ENCODE measurements around the gene TTLL11.
A peak's percentile ranks its signal among the peaks of the same experiment; 100 is the strongest.
"Not testable (repeated sequence)": the region's sequence is repeated elsewhere in the genome, so short reads cannot be mapped to it uniquely, and the experiment has no call there.

TTLL11 gene

DNA sequence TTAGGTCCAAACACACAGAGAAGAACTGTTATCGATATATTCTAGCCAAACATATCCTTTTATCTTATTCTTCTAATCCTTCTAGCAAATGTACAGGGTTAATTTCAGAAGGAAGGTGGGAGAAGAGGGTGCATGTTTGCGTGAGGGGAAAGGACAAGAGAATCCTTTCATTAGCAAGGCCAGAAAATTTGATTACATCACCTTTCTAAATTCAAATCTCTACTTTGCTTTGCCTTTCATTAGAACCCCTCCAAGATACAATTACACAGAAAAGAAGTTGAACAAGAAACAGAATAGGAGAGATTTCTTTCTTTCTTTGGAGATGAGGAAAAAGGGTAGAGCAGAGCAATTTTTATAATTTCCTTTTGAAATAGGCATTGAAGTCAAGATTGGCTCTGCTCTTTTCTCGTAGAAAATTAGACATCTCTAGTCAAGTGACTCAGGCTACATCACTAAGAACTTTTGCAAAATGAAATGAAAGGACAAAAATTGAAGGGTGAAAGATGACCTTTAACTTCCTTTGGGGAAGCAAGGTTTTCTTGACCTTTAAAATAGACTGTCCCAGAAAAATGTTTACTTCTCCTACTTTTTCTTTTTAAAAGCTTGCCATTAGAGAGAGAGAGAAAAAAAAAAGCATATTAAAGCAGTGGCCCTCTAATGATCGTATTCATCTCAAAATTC lies 81.2 kb downstream of the TTLL11 start:
- no peak for DNase-seq (ENCODE audit: low read depth)
- no peak for TF ChIP-seq CTCF (conservative IDR thresholded peaks at IDR 0.05; ENCODE audit: control insufficient read depth, insufficient read depth, low read depth, low read length)
- no peak overlapping the region for H3K4me3 ChIP-seq (ENCODE audit: control insufficient read depth, low read depth, low read length)

- no peak for DNase-seq (ENCODE audit: low read depth)
- H3K4me3 ChIP-seq (ENCODE audit: control insufficient read depth, low read depth, low read length), result no peak overlapping the region
- no peak for TF ChIP-seq CTCF (conservative IDR thresholded peaks at IDR 0.05; ENCODE audit: control insufficient read depth, insufficient read depth, low read depth, low read length)
Measured at GRCh38 chr9:122008559-122008958, 84.5 kb downstream of the TTLL11 start.

DNA sequence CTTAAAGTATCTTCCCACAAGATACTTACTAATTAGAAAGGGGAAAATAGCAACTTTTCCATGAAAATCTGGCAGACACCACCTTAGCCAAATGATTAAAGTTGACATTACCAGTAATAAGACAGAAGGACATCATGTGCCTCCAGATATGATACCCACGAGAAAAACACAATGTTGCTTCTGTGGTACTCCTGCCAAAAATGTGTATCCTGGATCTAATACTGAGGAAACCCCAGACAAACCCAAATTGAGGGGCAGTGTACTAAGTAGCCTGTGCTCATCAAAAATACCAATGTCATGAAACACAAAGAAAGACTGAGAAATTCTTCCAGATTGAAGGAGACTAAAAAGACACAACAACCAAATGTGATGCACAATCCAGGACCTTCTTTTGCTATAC lies 85.3 kb downstream of the TTLL11 start:
- no peak for TF ChIP-seq CTCF (conservative IDR thresholded peaks at IDR 0.05; ENCODE audit: control insufficient read depth, insufficient read depth, low read depth, low read length)
- DNase-seq (ENCODE audit: low read depth), result no peak
- no peak overlapping the region for H3K4me3 ChIP-seq (ENCODE audit: control insufficient read depth, low read depth, low read length)

GRCh38 chr9:122005597-122005996 lies 87.5 kb downstream of the TTLL11 start:
- H3K4me3 ChIP-seq (ENCODE audit: control insufficient read depth, low read depth, low read length), result no peak overlapping the region
- DNase-seq (ENCODE audit: low read depth), result no peak
- TF ChIP-seq CTCF (conservative IDR thresholded peaks at IDR 0.05; ENCODE audit: control insufficient read depth, insufficient read depth, low read depth, low read length), result peak; percentile 55

DNA sequence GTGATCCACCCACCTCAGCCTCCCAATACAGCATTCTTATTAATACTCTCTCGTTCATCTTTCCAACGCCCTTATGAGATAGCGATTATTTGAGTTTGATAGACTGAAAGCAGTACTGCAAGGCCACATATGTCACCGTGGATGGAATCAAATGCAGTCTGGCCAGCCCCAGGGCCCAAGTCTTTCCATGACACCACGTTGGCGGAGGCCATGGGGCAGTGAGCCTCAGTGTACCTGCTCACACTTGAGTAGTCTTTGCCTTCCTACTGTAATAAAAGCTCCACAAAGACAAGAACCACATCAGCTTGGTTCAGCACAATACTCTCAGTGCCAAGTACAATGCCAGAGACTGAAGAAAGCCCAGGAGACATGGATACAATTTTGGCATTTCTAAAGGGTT lies 88.5 kb downstream of the TTLL11 start:
- TF ChIP-seq CTCF (conservative IDR thresholded peaks at IDR 0.05; ENCODE audit: control insufficient read depth, insufficient read depth, low read depth, low read length), result no peak
- no peak overlapping the region for H3K4me3 ChIP-seq (ENCODE audit: control insufficient read depth, low read depth, low read length)
- DNase-seq (ENCODE audit: low read depth), result no peak

- no peak overlapping the region for H3K4me3 ChIP-seq (ENCODE audit: control insufficient read depth, low read depth, low read length)
- no peak for DNase-seq (ENCODE audit: low read depth)
- no peak for TF ChIP-seq CTCF (conservative IDR thresholded peaks at IDR 0.05; ENCODE audit: control insufficient read depth, insufficient read depth, low read depth, low read length)
Measured at GRCh38 chr9:122001491-122002201, 91.5 kb downstream of the TTLL11 start.

GRCh38 chr9:122000526-122000925 lies 92.6 kb downstream of the TTLL11 start:
- H3K4me3 ChIP-seq (ENCODE audit: control insufficient read depth, low read depth, low read length), result not testable (repeated sequence)

More at GRCh38 chr9:122000526-122000925, 92.6 kb downstream of the TTLL11 start:
- not testable (repeated sequence) for DNase-seq (ENCODE audit: low read depth)

Data from fibroblast of mammary gland (primary cell).